CD14-positive monocyte (primary cell): ENCODE results near the gene MYPN. TPM values are rescaled to one million over a fixed set of nuclear protein-coding genes. Genes with fewer than 3 reads are reported as not detected.

Experiments used
- DNase-seq, 3 donors: peaks; one replicate each; pipeline ENCODE4 v3.0.0-alpha.2; 2011 to 2022
- H2AFZ ChIP-seq: 2 replicates; pipeline ENCODE4 v1.6.0; 2012; ENCODE audit warnings: mild to moderate bottlenecking, low read depth, low read length, inconsistent platforms; ENCODE audit not compliant: insufficient read depth, poor library complexity, severe bottlenecking
- H3K27ac ChIP-seq, 2 donors: 1 replicate in 1 of 2; 2 replicates in 1 of 2; pipeline ENCODE4 v1.5.1; 2012 to 2013; ENCODE audit warnings: low read length in 2 of 2, control low read depth in 1 of 2, inconsistent platforms in 1 of 2, low read depth in 1 of 2, mild to moderate bottlenecking in 1 of 2
- H3K27me3 ChIP-seq, 2 donors: one replicate each; pipeline versions ENCODE4 v1.6.0 to v1.6.1; 2011 to 2013; ENCODE audit warnings: low read length in 2 of 2; ENCODE audit not compliant: control insufficient read depth in 2 of 2, insufficient read depth in 2 of 2
- H3K36me3 ChIP-seq, 2 donors: replicated peaks in 1 of 2; 1 replicate in 1 of 2; 2 replicates in 1 of 2; pipeline versions ENCODE4 v1.5.1 to v1.6.1; 2012 to 2013; ENCODE audit warnings: low read length in 2 of 2, control low read depth in 1 of 2, inconsistent platforms in 1 of 2, mild to moderate bottlenecking in 1 of 2; ENCODE audit not compliant: insufficient read depth in 2 of 2, control insufficient read depth in 1 of 2
- H3K4me1 ChIP-seq, 2 donors: 1 replicate in 1 of 2; 2 replicates in 1 of 2; pipeline versions ENCODE4 v1.5.1 to v1.6.1; 2012 to 2013; ENCODE audit warnings: low read length in 2 of 2, control low read depth in 1 of 2, inconsistent platforms in 1 of 2, mild to moderate bottlenecking in 1 of 2, moderate library complexity in 1 of 2; ENCODE audit not compliant: insufficient read depth in 2 of 2, control insufficient read depth in 1 of 2
- H3K4me2 ChIP-seq: replicated peaks from 2 replicates; pipeline ENCODE3; 2012; ENCODE audit warnings: low read length, moderate library complexity, mild to moderate bottlenecking; ENCODE audit not compliant: poor library complexity, severe bottlenecking; ENCODE audit errors: extremely low read depth
- H3K4me3 ChIP-seq, 3 experiments: fragments of 200-600 bp in 1 of 3; sonication (generic) in 1 of 3; replicated peaks in 1 of 3; 1 replicate in 2 of 3; 2 replicates in 1 of 3; pipeline ENCODE4 v1.5.1; 2011 to 2013; ENCODE audit warnings: low read length in 3 of 3, mild to moderate bottlenecking in 3 of 3, control low read depth in 2 of 3, low read depth in 2 of 3, inconsistent platforms in 1 of 3, moderate library complexity in 1 of 3
- H3K79me2 ChIP-seq: 2 replicates; pipeline ENCODE4 v1.6.0; 2012; ENCODE audit warnings: mild to moderate bottlenecking, control low read depth, inconsistent platforms, low read length, moderate library complexity; ENCODE audit not compliant: insufficient read depth
- H3K9ac ChIP-seq: 2 replicates; pipeline ENCODE4 v1.6.0; 2017; ENCODE audit warnings: low read length, mild to moderate bottlenecking; ENCODE audit not compliant: insufficient read depth, poor library complexity, severe bottlenecking
- H3K9me3 ChIP-seq, 2 donors: replicated peaks in 1 of 2; 1 replicate in 1 of 2; 2 replicates in 1 of 2; pipeline versions ENCODE4 v1.5.1 to v1.6.1; 2012 to 2013; ENCODE audit warnings: low read length in 2 of 2, control low read depth in 1 of 2; ENCODE audit not compliant: control insufficient read depth in 1 of 2, insufficient read depth in 1 of 2
- H4K20me1 ChIP-seq: 2 replicates; pipeline ENCODE4 v1.6.0; 2012; ENCODE audit warnings: mild to moderate bottlenecking, low read length, control low read depth, moderate library complexity; ENCODE audit not compliant: insufficient read depth
- H3K27ac Mint-ChIP-seq, 7 donors: one replicate each; pipeline ENCODE4 v1.8.0; 2020; ENCODE audit warnings: mild to moderate bottlenecking in 7 of 7, mixed read lengths in 7 of 7, moderate library complexity in 6 of 7, inconsistent platforms in 2 of 7
- H3K27me3 Mint-ChIP-seq, 3 donors: one replicate each; pipeline ENCODE4 v1.8.0; 2021 to 2022; ENCODE audit warnings: low read depth in 3 of 3, mild to moderate bottlenecking in 3 of 3, mixed read lengths in 3 of 3, moderate library complexity in 3 of 3, inconsistent platforms in 1 of 3
- H3K36me3 Mint-ChIP-seq, 2 donors: one replicate each; pipeline ENCODE4 v1.8.0; 2020; ENCODE audit warnings: mixed read lengths in 2 of 2, inconsistent platforms in 1 of 2, mild to moderate bottlenecking in 1 of 2
- H3K4me1 Mint-ChIP-seq: one replicate; pipeline ENCODE4 v1.8.0; 2020; ENCODE audit warnings: mild to moderate bottlenecking, mixed read lengths
- H3K4me3 Mint-ChIP-seq, 2 donors: one replicate each; pipeline ENCODE4 v1.8.0; 2020; ENCODE audit warnings: mild to moderate bottlenecking in 2 of 2, mixed read lengths in 2 of 2, moderate library complexity in 1 of 2
- H3K9me3 Mint-ChIP-seq, 7 donors: one replicate each; pipeline ENCODE4 v1.8.0; 2020 to 2022; ENCODE audit warnings: mixed read lengths in 7 of 7, mild to moderate bottlenecking in 6 of 7, moderate library complexity in 6 of 7, inconsistent platforms in 2 of 7
- CTCF ChIP-seq: fragments of 200-600 bp; IDR thresholded peaks from one replicate; pipeline ENCODE4 v1.8.0; 2022; ENCODE audit warnings: antibody characterized with exemption, mild to moderate bottlenecking
- WGBS: methylation state at CpG from one replicate; pipeline ENCODE4 v1.1.5; 2013; ENCODE audit warnings: missing lambda C conversion rate; ENCODE audit not compliant: insufficient coverage; 5-methylcytosine and 5-hydroxymethylcytosine counted together
- intact Hi-C, 2 donors: fragments of 100-400 bp; cut with micrococcal nuclease; formaldehyde crosslinking; loops; one replicate each; pipeline versions ENCODE4 v1.15.0 to v1.15.1; 2023
- polyA plus RNA-seq, 3 donors: library from polyadenylated mRNA; depleted of rRNA in 1 of 3; unstranded in 2 of 3; stranded (reverse) in 1 of 3; fragments of 300-500 nt in 2 of 3; fragments of >200 nt in 1 of 3; fragmentation: Illumina TruSeq in 2 of 3; gene quantifications; 1 replicate in 2 of 3; 2 replicates in 1 of 3; pipeline ENCODE4 v1.2.3, GENCODE V29; 2012 to 2021

MYPN gene
- polyA plus RNA-seq, 3 donors, result not detected

GRCh38 chr10:68154211-68154497 is 44.9 kb downstream of the MYPN start:
- intact Hi-C loops, result loop anchor here in 1 of 2 donors (10.0 kb wide), 2 partner anchors 299 to 369 kb away; no protein-coding TSS in a partner anchor
- no peak overlapping the region for H3K4me2 ChIP-seq
- H3K9ac ChIP-seq, result no peak overlapping the region
- 17% methylated on average over 1 of the region's 3 CpGs for WGBS
- H2AFZ ChIP-seq, result no peak overlapping the region
- no peaks in the 10 kb centered on the region for H3K9me3 ChIP-seq
- H4K20me1 ChIP-seq, result no peaks in the 10 kb centered on the region
- no peak overlapping the region for H3K27ac ChIP-seq
- H3K27ac Mint-ChIP-seq, result no peak overlapping the region
- no peaks in the 10 kb centered on the region for H3K27me3 ChIP-seq
- H3K4me3 ChIP-seq, result no peak overlapping the region
- H3K36me3 Mint-ChIP-seq, result no peaks in the 10 kb centered on the region
- no peaks in the 10 kb centered on the region for H3K36me3 ChIP-seq
- TF ChIP-seq CTCF, result no peak
- H3K27me3 Mint-ChIP-seq, result peaks cover 0 to 7% (median 5%) of the 10 kb centered on the region in 3 donors
- no peaks in the 10 kb centered on the region for H3K4me1 ChIP-seq
- H3K4me1 Mint-ChIP-seq, result no peaks in the 10 kb centered on the region
- no peak for DNase-seq
- H3K9me3 Mint-ChIP-seq, result peaks cover 0 to 3% (median 0%) of the 10 kb centered on the region in 7 donors
- no peaks in the 10 kb centered on the region for H3K79me2 ChIP-seq
- no peak overlapping the region for H3K4me3 Mint-ChIP-seq

- Mint-ChIP-seq H3K4me3 (no peak overlapping the region), H3K9me3 (no peaks in the 10 kb centered on the region), H3K36me3 (no peaks in the 10 kb centered on the region), H3K4me1 (no peaks in the 10 kb centered on the region), H3K27me3 (peaks cover 0 to 7% (median 5%) of the 10 kb centered on the region in 3 donors), H3K27ac (no peak overlapping the region)
- no peak overlapping the region for H3K4me2 ChIP-seq
- H3K79me2 ChIP-seq, result no peaks in the 10 kb centered on the region
- H3K36me3 ChIP-seq, result no peaks in the 10 kb centered on the region
- no peaks in the 10 kb centered on the region for H4K20me1 ChIP-seq
- 80% methylated on average over 1 of the region's 2 CpGs for WGBS
- H3K4me3 ChIP-seq, result no peak overlapping the region
- TF ChIP-seq CTCF, result no peak
- no peaks in the 10 kb centered on the region for H3K9me3 ChIP-seq
- no peak overlapping the region for H3K27ac ChIP-seq
- no peaks in the 10 kb centered on the region for H3K27me3 ChIP-seq
- H3K9ac ChIP-seq, result no peak overlapping the region
- no peaks in the 10 kb centered on the region for H3K4me1 ChIP-seq
- H2AFZ ChIP-seq, result peak overlapping the region; percentile 18
- intact Hi-C loops, result loop anchor here in 1 of 2 donors (10.0 kb wide), 2 partner anchors 301 to 371 kb away; no protein-coding TSS in a partner anchor
- no peak for DNase-seq
These were observed 46.4 kb downstream of the MYPN start for GRCh38 chr10:68155615-68156210.
